HG02610 (cell line): ENCODE results near the gene NIFK.

Source experiments
- ATAC-seq: cut with Tn5 transposase; IDR thresholded peaks from one replicate; pipeline ENCODE4 v1.9.1; 2021; ENCODE audit warnings: mild to moderate bottlenecking, moderate library complexity; ENCODE audit not compliant: unreplicated experiment

NIFK gene

GRCh38 chr2:121736462-121737336 lies at the start of gene NIFK:
Gene NIFK (minus strand): TSS chr2:121736875. CDS start chr2:121736850, 25 bp downstream.
- peak; percentile 92 for ATAC-seq

GRCh38 chr2:121783180-121783579 lies 46.5 kb upstream of the NIFK start:
- no peak for ATAC-seq

- no peak for ATAC-seq
Measured at GRCh38 chr2:121778741-121779487, 42.2 kb upstream of the NIFK start.

GRCh38 chr2:121777699-121778058 lies 41.0 kb upstream of the NIFK start:
- ATAC-seq = no peak

- no peak for ATAC-seq
Measured at GRCh38 chr2:121776885-121777698, 40.4 kb upstream of the NIFK start.

- peak; percentile 40 for ATAC-seq
Measured at GRCh38 chr2:121776361-121776760, 39.7 kb upstream of the NIFK start.

- ATAC-seq = no peak
Measured at GRCh38 chr2:121774235-121774634, 37.6 kb upstream of the NIFK start.

- no peak for ATAC-seq
Measured at GRCh38 chr2:121771976-121772742, 35.5 kb upstream of the NIFK start.

GRCh38 chr2:121768143-121768755 lies 31.6 kb upstream of the NIFK start:
- no peak for ATAC-seq

GRCh38 chr2:121766624-121767023 lies 29.9 kb upstream of the NIFK start:
- ATAC-seq = no peak

GRCh38 chr2:121764681-121765228 lies 28.1 kb upstream of the NIFK start:
- no peak for ATAC-seq

- peak; percentile 100 for ATAC-seq
Measured at GRCh38 chr2:121755237-121756111, 18.8 kb upstream of the NIFK start, which contains the start of gene TSN. Gene TSN (plus strand): TSS chr2:121755651. CDS start chr2:121755780, 129 bp downstream.

- no peak for ATAC-seq
Measured at GRCh38 chr2:121754851-121755236, 18.2 kb upstream of the NIFK start.

- ATAC-seq = no peak
Measured at GRCh38 chr2:121748202-121748601, 11.5 kb upstream of the NIFK start.

GRCh38 chr2:121746071-121746578 lies 9.4 kb upstream of the NIFK start:
- ATAC-seq = no peak

GRCh38 chr2:121741450-121741849 lies 4.8 kb upstream of the NIFK start:
- no peak for ATAC-seq

GRCh38 chr2:121740973-121741372 lies 4.3 kb upstream of the NIFK start:
- no peak for ATAC-seq

- ATAC-seq = no peak
Measured at GRCh38 chr2:121736140-121736461, 574 bp downstream of the NIFK start.
